Upper lobe of left lung (tissue), 6 donors: ENCODE results near the gene APOC4. TPM values are rescaled to one million over a fixed set of nuclear protein-coding genes. Genes with fewer than 3 reads are reported as not detected.

Experiments
- ATAC-seq, 2 donors: fragments of 200-7000 bp; cut with Tn5 transposase; one replicate each; pipeline ENCODE4 v1.9.1; 2022; ENCODE audit warnings: mild to moderate bottlenecking in 2 of 2, moderate library complexity in 2 of 2; ENCODE audit not compliant: low FRiP score in 2 of 2
- DNase-seq, 2 donors: peaks; one replicate each; pipeline ENCODE4 v3.0.0-alpha.2; 2019 to 2020
- H3K27ac ChIP-seq, 4 donors: fragments of 200-600 bp; sonication (generic); one replicate each; pipeline ENCODE4 v1.5.1; 2016 to 2019
- H3K27me3 ChIP-seq, 4 donors: fragments of 200-600 bp; sonication (generic); one replicate each; pipeline ENCODE4 v1.5.1; 2017 to 2019
- H3K36me3 ChIP-seq, 4 donors: fragments of 200-600 bp; sonication (generic); one replicate each; pipeline ENCODE4 v1.5.1; 2016 to 2019
- H3K4me1 ChIP-seq, 4 donors: fragments of 200-600 bp; sonication (generic); one replicate each; pipeline ENCODE4 v1.5.1; 2018 to 2019
- H3K4me3 ChIP-seq, 4 donors: fragments of 200-600 bp; sonication (generic); one replicate each; pipeline ENCODE4 v1.5.1; 2017 to 2019; ENCODE audit warnings: mild to moderate bottlenecking in 2 of 4, moderate library complexity in 1 of 4
- H3K9me3 ChIP-seq, 4 donors: fragments of 200-600 bp; sonication (generic); one replicate each; pipeline ENCODE4 v1.5.1; 2018 to 2019
- CTCF ChIP-seq, 6 experiments: fragments of 450-650 bp in 4 of 6; fragments of 200-600 bp in 2 of 6; sonication (generic) in 2 of 6; IDR thresholded peaks; one replicate each; pipeline ENCODE4 v1.5.1; 2016 to 2019; ENCODE audit warnings: antibody characterized with exemption in 6 of 6
- EP300 ChIP-seq, 4 donors: sonication (generic); formaldehyde crosslinking; IDR thresholded peaks; one replicate each; pipeline ENCODE4 v1.5.1; 2017; ENCODE audit warnings: antibody characterized with exemption in 4 of 4, control low read depth in 2 of 4
- POLR2A ChIP-seq, 4 donors: fragments of 450-650 bp; IDR thresholded peaks; one replicate each; pipeline ENCODE4 v1.5.1; 2016 to 2017; ENCODE audit warnings: antibody characterized with exemption in 4 of 4, mild to moderate bottlenecking in 2 of 4
- POLR2AphosphoS5 ChIP-seq, 2 donors: sonication (generic); formaldehyde crosslinking; IDR thresholded peaks; one replicate each; pipeline ENCODE4 v1.5.1; 2017; ENCODE audit warnings: antibody characterized with exemption in 2 of 2
- WGBS, 2 donors: methylation state at CpG; one replicate each; pipeline ENCODE4 v1.1.5; 2017 to 2018; 5-methylcytosine and 5-hydroxymethylcytosine counted together
- total RNA-seq, 6 donors: library from RNA; depleted of rRNA in 4 of 6; stranded (reverse); fragments of >200 nt in 4 of 6; gene quantifications; one replicate each; pipeline versions ENCODE4 v1.1.0 to v1.2.1, GENCODE V29; 2016 to 2021
- donor health status: DM: no; HTN: no; CAD: no; lungs with moderate emphysema.
- donor health status: DM: no; HTN: yes; CAD: no; lungs with severe emphysema.

APOC4 gene
- total RNA-seq, 6 donors from 2014 or later: 0.49 to 2.7 TPM; not detected in 4

- H3K4me3 ChIP-seq: no peak overlapping the region
- ATAC-seq: no peak
Observed at GRCh38 chr19:44958090-44958489, 16.1 kb downstream of the APOC4 start.

GRCh38 chr19:44959691-44960090 lies 17.7 kb downstream of the APOC4 start:
- peaks cover 18 to 24% (median 18%) of the 10 kb centered on the region in 4 donors for H3K4me1 ChIP-seq
- WGBS, 2 donors: 77 to 84% methylated on average over 5 of the region's 5 CpGs
- H3K36me3 ChIP-seq: peaks cover under 1 to 42% (median 21%) of the 10 kb centered on the region in 4 donors
- no peak overlapping the region for H3K4me3 ChIP-seq
- no peaks in the 10 kb centered on the region for H3K9me3 ChIP-seq
- no peak overlapping the region for H3K27ac ChIP-seq
- no peak for TF ChIP-seq POLR2AphosphoS5 (IDR thresholded peaks at IDR 0.05)
- ATAC-seq (no peak), DNase-seq (no peak)
- H3K27me3 ChIP-seq: no peaks in the 10 kb centered on the region

More at GRCh38 chr19:44958090-44958489, 16.1 kb downstream of the APOC4 start:
- whole genome bisulfite sequencing, 2 donors: 80 to 84% methylated on average over 9 of the region's 9 CpGs
- DNase-seq: no peak
- H3K36me3 ChIP-seq: peaks cover 0 to 28% (median 10%) of the 10 kb centered on the region in 4 donors
- no peaks in the 10 kb centered on the region for H3K9me3 ChIP-seq
- no peaks in the 10 kb centered on the region for H3K27me3 ChIP-seq
- TF ChIP-seq POLR2A (IDR thresholded peaks at IDR 0.05) (no peak), EP300 (IDR thresholded peaks at IDR 0.05) (no peak), POLR2AphosphoS5 (IDR thresholded peaks at IDR 0.05) (no peak), CTCF (IDR thresholded peaks at IDR 0.05) (no peak)
- H3K27ac ChIP-seq: no peak overlapping the region
- H3K4me1 ChIP-seq: peaks cover 24 to 30% (median 28%) of the 10 kb centered on the region in 4 donors

- DNase-seq (no peak), ATAC-seq (no peak)
- peaks cover 12 to 16% (median 13%) of the 10 kb centered on the region in 4 donors for H3K4me1 ChIP-seq
- no peaks in the 10 kb centered on the region for H3K27me3 ChIP-seq
- H3K9me3 ChIP-seq: no peaks in the 10 kb centered on the region
- TF ChIP-seq POLR2AphosphoS5 (IDR thresholded peaks at IDR 0.05): no peak
- no peak for TF ChIP-seq CTCF (IDR thresholded peaks at IDR 0.05)
- no peak for TF ChIP-seq POLR2A (IDR thresholded peaks at IDR 0.05)
- no peak for TF ChIP-seq EP300 (IDR thresholded peaks at IDR 0.05)
- no peak overlapping the region for H3K4me3 ChIP-seq
- 89 to 91% methylated on average over 4 to 8 of the region's 8 CpGs for WGBS, 2 donors
- no peak overlapping the region for H3K27ac ChIP-seq
- peaks cover 5 to 55% (median 32%) of the 10 kb centered on the region in 4 donors for H3K36me3 ChIP-seq
Observed at GRCh38 chr19:44960906-44961728, 19.1 kb downstream of the APOC4 start.

GRCh38 chr19:44961821-44962220 lies 19.8 kb downstream of the APOC4 start:
- no peaks in the 10 kb centered on the region for H3K27me3 ChIP-seq
- TF ChIP-seq CTCF (IDR thresholded peaks at IDR 0.05) (no peak), EP300 (IDR thresholded peaks at IDR 0.05) (no peak), POLR2A (IDR thresholded peaks at IDR 0.05) (no peak), POLR2AphosphoS5 (IDR thresholded peaks at IDR 0.05) (no peak)
- 94 to 96% methylated on average over 8 of the region's 8 CpGs for WGBS, 2 donors
- H3K4me1 ChIP-seq: peaks cover 5 to 9% (median 6%) of the 10 kb centered on the region in 4 donors
- no peaks in the 10 kb centered on the region for H3K9me3 ChIP-seq
- no peak overlapping the region for H3K27ac ChIP-seq
- H3K36me3 ChIP-seq: peaks cover 5 to 62% (median 39%) of the 10 kb centered on the region in 4 donors
- H3K4me3 ChIP-seq: no peak overlapping the region
- ATAC-seq (no peak), DNase-seq (no peak)

- ATAC-seq (no peak), DNase-seq (no peak)
- Histone ChIP-seq H3K9me3 (no peaks in the 10 kb centered on the region), H3K4me1 (no peaks in the 10 kb centered on the region), H3K36me3 (peaks cover 5 to 67% (median 43%) of the 10 kb centered on the region in 4 donors), H3K27me3 (no peaks in the 10 kb centered on the region), H3K27ac (no peak overlapping the region), H3K4me3 (no peak overlapping the region)
- TF ChIP-seq EP300 (IDR thresholded peaks at IDR 0.05): no peak
- no peak for TF ChIP-seq POLR2AphosphoS5 (IDR thresholded peaks at IDR 0.05)
- no peak for TF ChIP-seq CTCF (IDR thresholded peaks at IDR 0.05)
- no peak for TF ChIP-seq POLR2A (IDR thresholded peaks at IDR 0.05)
- 88 to 90% methylated on average over 5 of the region's 5 CpGs for WGBS, 2 donors
Observed at GRCh38 chr19:44968118-44968517, 26.1 kb downstream of the APOC4 start.
